ENCODE results near the gene ABCG5.

DNA sequence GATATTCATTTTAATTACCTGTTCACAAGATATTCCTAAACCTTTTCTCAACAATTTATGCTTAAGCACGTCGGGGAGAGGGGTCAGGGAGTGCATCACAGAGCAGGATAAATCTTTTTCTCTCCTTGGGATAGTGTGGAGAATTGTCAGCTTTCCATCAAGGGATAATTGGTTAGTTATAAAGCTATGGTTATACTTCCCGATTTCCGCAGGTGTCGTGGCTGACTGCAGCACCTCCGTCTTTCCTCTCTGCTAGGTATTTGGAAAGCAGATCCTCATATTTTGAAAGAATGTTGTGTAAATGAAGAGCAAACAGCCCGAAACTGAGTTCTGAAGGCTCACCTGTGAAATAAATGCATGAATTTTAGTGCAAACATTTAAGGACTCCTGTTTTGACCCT, 64.0 kb downstream of the ABCG5 start:
- TF ChIP-seq, protein P1, sequence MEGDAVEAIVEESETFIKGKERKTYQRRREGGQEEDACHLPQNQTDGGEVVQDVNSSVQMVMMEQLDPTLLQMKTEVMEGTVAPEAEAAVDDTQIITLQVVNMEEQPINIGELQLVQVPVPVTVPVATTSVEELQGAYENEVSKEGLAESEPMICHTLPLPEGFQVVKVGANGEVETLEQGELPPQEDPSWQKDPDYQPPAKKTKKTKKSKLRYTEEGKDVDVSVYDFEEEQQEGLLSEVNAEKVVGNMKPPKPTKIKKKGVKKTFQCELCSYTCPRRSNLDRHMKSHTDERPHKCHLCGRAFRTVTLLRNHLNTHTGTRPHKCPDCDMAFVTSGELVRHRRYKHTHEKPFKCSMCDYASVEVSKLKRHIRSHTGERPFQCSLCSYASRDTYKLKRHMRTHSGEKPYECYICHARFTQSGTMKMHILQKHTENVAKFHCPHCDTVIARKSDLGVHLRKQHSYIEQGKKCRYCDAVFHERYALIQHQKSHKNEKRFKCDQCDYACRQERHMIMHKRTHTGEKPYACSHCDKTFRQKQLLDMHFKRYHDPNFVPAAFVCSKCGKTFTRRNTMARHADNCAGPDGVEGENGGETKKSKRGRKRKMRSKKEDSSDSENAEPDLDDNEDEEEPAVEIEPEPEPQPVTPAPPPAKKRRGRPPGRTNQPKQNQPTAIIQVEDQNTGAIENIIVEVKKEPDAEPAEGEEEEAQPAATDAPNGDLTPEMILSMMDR (IDR thresholded peaks at IDR 0.05), result no peak
- TF ChIP-seq POLR2AphosphoS5 (IDR thresholded peaks at IDR 0.05) (no peak), POLR2A (IDR thresholded peaks at IDR 0.05) (no peak), EP300 (IDR thresholded peaks at IDR 0.05) (no peak)

All from upper lobe of left lung (tissue), 4 donors.